Testis (tissue), 2 donors: ENCODE measurements around the gene GRK1.

ENCODE experiments used
- CTCF ChIP-seq, 3 experiments: fragments of 450-650 bp in 2 of 3; fragments of 200-600 bp in 1 of 3; sonication (generic) in 1 of 3; IDR thresholded peaks; one replicate each; pipeline ENCODE4 v1.5.1; 2016 to 2019; ENCODE audit warnings: antibody characterized with exemption in 3 of 3, mild to moderate bottlenecking in 2 of 3, moderate library complexity in 1 of 3
- POLR2A ChIP-seq: fragments of 450-650 bp; IDR thresholded peaks from one replicate; pipeline ENCODE4 v1.6.1; 2017; ENCODE audit warnings: antibody characterized with exemption, mild to moderate bottlenecking, moderate library complexity

- TF ChIP-seq POLR2A (no peak), CTCF (IDR thresholded peaks at IDR 0.05) (no peak)
Observed at GRCh38 chr13:113786262-113786841, 119.3 kb downstream of the GRK1 start.
